DMS53 treated with DMSO at 0.1 percent for 48 hours (cell line): ENCODE results near the gene CD37.

Experiments
- DNase-seq: peaks from one replicate; lab custom pipeline; 2025; ENCODE audit not compliant: unreplicated experiment; lab: John Stamatoyannopoulos, UW

CD37 gene

DNA sequence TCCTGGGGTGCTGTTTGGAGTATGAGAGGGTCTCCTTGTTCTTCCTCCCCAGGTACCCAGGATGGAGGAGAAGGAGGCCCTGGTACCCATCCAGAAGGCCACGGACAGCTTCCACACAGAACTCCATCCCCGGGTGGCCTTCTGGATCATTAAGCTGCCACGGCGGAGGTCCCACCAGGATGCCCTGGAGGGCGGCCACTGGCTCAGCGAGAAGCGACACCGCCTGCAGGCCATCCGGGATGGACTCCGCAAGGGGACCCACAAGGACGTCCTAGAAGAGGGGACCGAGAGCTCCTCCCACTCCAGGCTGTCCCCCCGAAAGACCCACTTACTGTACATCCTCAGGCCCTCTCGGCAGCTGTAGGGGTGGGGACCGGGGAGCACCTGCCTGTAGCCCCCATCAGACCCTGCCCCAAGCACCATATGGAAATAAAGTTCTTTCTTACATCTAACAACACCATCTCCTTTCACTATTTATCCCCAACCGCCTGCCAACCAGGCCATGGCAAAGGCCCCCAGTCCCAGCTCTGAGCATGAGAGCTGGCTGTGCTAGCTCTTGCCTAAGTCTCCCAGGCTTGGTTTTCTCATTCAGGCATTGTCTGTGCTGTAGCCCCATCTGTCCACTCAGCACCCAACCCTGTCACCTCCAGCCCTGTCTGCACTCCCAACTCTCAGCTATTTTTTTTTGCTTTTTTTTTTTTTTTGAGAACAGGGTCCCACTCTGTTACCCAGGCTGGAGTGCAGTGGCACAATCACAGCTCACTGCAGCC is 39.6 kb downstream of the CD37 start:
- DNase-seq: no peak

DNA sequence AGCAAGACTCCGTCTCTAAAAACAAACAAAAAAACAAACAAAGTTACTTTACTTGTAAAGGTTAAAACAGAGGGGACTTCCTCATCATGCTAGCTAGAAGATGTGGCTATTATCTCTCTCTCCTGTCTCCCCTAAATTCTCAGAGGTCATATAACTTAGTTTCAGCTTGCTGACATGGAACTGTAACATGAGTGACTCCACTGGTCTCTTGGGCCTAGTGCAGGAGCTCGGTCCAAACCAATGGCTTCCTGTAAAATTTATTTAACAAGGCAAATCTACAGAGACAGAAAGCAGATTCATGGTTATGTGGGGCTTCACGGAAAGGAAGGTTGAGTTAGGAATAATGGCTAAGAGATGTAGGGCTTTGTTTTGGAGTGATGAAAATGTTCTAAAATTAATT is 43.3 kb downstream of the CD37 start:
- DNase-seq: no peak

DNA sequence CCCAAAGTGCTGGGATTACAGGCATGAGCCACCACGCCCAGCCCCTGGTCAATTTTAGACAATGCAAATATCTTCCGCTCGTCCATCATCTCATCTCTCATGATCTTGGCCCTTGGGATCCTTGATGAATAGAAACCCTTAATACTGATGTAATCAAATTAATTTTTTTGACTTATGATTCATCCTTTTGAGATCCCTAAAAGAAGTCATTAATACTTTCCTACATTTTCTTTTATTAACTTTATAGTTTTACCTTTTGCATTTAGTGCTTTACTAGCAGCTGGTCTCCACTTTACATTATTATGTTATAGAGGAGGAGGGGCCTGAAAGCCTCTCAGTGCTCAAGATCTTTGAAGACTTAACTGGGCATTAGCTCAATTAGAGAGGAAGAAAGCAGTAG is 45.2 kb downstream of the CD37 start:
- DNase-seq: no peak

GRCh38 chr19:49382639-49383038 is 47.4 kb downstream of the CD37 start:
- no peak for DNase-seq

DNA sequence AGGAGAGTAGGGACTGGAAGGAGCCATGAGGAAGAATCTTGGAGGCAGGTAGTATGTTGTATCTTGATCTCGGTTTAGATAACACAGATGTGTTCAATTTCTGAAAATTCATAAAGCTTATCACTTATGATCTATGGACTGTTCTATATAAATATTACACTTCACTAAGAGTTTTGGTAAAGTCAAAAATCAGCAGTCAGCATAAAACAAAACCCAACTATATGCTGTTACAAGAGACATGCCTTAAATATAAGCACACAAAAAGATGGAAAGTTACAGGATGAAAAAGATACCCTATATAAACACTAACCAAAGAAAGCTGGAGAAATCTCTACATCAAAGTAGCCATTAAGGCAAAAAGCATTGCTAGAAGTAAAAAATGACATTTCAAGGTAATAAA is 48.4 kb downstream of the CD37 start:
- no peak for DNase-seq

GRCh38 chr19:49387936-49388372 is 52.7 kb downstream of the CD37 start, which contains the start of gene KASH5:
Gene KASH5 (plus strand): TSS chr19:49388249. CDS start chr19:49390884, 2,635 bp downstream.
- peak; percentile 43 for DNase-seq

DNA sequence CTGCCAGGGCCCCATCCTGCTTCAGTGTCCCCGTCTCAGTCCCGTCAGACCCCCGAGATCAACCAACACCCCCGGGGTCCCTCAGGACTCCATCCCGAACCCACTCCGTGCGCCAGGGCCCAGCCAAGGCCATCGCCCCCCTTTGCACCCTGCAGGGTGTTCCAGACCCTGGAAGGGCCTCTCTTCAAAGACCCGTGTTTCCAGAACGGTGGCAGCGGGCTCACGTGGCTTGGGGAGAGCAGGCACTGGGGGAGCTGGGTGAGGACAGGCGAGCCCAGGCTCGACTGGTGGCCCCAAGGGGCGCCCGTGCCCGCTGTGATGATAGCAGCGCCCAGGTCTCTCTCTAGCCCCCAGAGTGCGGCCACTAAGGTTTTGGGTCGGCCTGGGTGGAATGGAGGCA is 54.2 kb downstream of the CD37 start:
- DNase-seq: no peak
